Gastroesophageal sphincter (tissue), 3 donors: ENCODE measurements around the gene SYF2.

Experiments used
- CTCF ChIP-seq, 4 experiments: fragments of 200-600 bp in 2 of 4; fragments of 450-650 bp in 2 of 4; sonication (generic) in 1 of 4; IDR thresholded peaks; one replicate each; pipeline ENCODE4 v1.5.1; 2017 to 2019; ENCODE audit warnings: antibody characterized with exemption in 4 of 4, mild to moderate bottlenecking in 2 of 4, moderate library complexity in 2 of 4
- POLR2A ChIP-seq, 2 donors: fragments of 450-650 bp; IDR thresholded peaks; one replicate each; pipeline ENCODE4 v1.6.1; 2017; ENCODE audit warnings: antibody characterized with exemption in 2 of 2, mild to moderate bottlenecking in 2 of 2, moderate library complexity in 1 of 2

DNA sequence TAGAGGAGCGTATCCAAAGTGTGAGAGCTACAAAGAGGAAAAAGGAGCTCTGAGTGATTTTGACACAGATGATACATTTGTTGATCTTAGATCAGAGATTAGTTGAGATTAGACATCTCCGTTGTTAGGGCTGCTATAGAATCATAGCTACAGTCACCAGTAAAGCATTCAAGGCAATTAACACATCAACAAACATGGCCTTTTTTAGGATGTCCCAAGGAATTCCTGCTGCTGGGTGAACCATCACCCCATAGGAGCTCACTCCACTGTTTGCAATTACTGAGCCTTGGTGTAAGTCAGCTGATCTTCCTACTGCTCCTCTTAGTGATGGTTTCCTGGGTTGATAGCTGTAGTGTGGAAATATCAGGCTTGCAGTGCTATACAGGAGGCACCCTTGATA lies 21.6 kb upstream of the SYF2 start:
- TF ChIP-seq CTCF (IDR thresholded peaks at IDR 0.05) (no peak), POLR2A (IDR thresholded peaks at IDR 0.05) (no peak)
